Erythroblast (primary cell): ENCODE data around the gene ATF2.

Source experiments
- GATA1 ChIP-seq: IDR thresholded peaks from 2 replicates; pipeline ENCODE4 v1.6.1; 2011; ENCODE audit warnings: low read depth, mild to moderate bottlenecking, control low read depth, low read length, moderate library complexity
- POLR2A ChIP-seq: IDR thresholded peaks from 2 replicates; pipeline ENCODE4 v1.6.1; 2011; ENCODE audit warnings: mild to moderate bottlenecking, low read length

DNA sequence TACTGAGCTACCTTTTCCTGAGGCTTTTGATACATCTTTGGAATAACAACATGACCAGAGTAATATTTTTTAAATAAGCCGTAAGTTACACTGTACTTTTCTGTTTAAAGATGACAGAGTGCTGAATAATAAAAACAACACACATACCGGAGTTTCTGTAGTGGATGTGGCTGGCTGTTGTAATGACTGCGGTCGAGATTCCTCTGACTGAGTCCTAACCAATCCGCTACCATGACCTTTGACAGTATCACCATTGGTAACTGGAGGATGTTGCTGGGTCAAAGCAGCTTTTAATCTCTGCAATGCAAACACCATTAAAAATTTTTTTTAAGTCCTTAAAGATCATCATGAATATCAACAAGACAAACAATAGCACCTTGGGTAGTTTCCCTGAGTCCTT is 70.7 kb downstream of the ATF2 start:
- TF ChIP-seq POLR2A (no peak), GATA1 (no peak)
